GM12864 (cell line): ENCODE measurements around the gene CCDC92.

Experiments used
- DNase-seq: peaks from one replicate; pipeline ENCODE4 v3.0.0-alpha.2; 2011; ENCODE audit warnings: low read depth
- H3K4me3 ChIP-seq: 2 replicates; pipeline ENCODE4 v1.5.1; 2011; ENCODE audit warnings: mild to moderate bottlenecking, low read depth, low read length, control low read depth
- CTCF ChIP-seq: IDR thresholded peaks from 2 replicates; pipeline ENCODE4 v1.5.1; 2011; ENCODE audit warnings: low read depth, mild to moderate bottlenecking, moderate library complexity, low read length, control low read depth, inconsistent platforms; ENCODE audit errors: missing control alignments

Gene CCDC92

GRCh38 chr12:123989753-123990152 lies 17.1 kb upstream of the CCDC92 start:
- no peak overlapping the region for H3K4me3 ChIP-seq
- TF ChIP-seq CTCF: no peak
- DNase-seq: no peak

DNA sequence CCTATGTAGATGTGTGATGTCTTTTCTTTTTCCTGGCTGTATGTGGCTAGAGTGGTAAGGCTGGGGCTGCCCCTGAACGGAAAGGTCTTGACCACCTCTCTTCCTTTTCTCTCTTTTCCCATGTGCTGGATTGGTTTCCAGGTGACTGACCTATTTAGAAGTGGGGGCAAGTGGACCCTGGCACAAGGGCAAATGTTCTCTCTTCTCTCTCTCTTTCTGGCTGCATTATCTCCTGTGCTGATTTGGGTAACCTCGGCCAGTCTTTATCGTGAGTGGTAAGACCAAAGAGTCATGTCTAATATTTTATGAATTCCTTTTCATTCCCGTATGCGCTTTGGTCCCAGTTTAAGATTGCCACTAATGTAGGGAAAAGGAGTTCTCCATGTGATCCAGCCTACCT lies 16.5 kb upstream of the CCDC92 start:
- DNase-seq: no peak
- H3K4me3 ChIP-seq: no peak overlapping the region
- TF ChIP-seq CTCF: no peak

GRCh38 chr12:123987022-123987421 lies 14.4 kb upstream of the CCDC92 start:
- no peak for TF ChIP-seq CTCF
- DNase-seq: no peak
- no peak overlapping the region for H3K4me3 ChIP-seq

GRCh38 chr12:123986374-123986965 lies 13.8 kb upstream of the CCDC92 start:
- no peak for TF ChIP-seq CTCF
- no peak for DNase-seq
- H3K4me3 ChIP-seq: no peak overlapping the region

GRCh38 chr12:123984903-123985302 lies 12.3 kb upstream of the CCDC92 start:
- no peak overlapping the region for H3K4me3 ChIP-seq
- TF ChIP-seq CTCF: no peak
- no peak for DNase-seq

DNA sequence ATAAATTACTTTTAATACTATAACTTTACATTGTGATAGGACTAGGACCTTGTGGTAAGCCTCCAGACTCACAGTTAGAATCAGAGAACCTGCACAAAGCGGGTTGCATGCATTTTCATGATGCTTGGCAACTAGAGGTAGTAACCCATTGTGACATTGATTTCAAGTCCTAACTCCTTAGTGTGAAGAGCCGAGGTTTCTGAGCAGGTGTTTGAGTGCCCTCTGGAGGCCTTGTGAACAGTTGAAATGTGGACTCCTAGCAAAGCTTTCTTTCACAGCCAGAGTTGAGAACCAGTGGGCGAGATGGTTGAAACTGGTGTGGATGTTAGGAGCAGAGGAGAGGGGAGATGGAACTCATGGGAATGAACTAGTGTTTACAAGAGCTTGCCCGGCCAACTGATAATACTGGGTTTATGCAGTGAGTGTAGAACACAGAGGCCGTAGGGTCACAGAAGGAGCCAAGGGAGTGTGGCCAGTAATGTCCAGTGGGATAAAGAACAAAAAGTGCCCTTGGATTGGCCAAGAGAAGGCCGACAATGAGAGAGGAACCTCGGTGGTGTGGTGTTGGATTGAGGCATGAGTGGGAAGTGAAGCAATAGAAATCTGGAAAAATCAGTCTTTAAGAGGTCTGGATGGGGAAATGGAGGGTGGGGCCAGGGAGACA lies 11.3 kb upstream of the CCDC92 start:
- TF ChIP-seq CTCF: peak; percentile 67
- H3K4me3 ChIP-seq: no peak overlapping the region
- no peak for DNase-seq

DNA sequence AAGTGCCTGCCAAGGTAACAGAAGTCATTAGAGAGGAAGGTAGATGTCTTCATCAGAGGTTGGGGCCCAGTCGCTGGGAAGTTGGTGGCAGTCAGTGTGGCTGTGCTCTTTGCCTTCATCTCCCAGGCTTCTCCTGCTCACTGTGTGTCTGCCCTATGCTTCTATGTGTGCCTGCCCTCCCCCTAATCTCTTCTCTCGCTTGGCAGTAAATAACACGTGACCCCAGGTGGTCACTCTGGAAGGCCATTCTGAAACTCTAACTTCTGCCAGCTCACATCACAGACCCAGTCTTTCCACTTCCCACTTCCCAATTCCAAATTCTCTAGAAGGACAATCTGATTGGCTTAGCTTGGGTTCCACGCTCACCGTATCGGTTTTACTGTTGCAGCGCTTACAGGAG lies 9.6 kb upstream of the CCDC92 start:
- no peak overlapping the region for H3K4me3 ChIP-seq
- DNase-seq: no peak
- no peak for TF ChIP-seq CTCF
